GM20431 (cell line): ENCODE data around the gene MCTP2.

Experiments used
- in situ Hi-C: fragments of 300-500 bp; cut with MseI, MboI; formaldehyde crosslinking; loops from one replicate; pipeline ENCODE4 v1.15.0; 2020; ENCODE audit warnings: low sequenced_read_pairs; ENCODE audit not compliant: unreplicated experiment

MCTP2 gene

DNA sequence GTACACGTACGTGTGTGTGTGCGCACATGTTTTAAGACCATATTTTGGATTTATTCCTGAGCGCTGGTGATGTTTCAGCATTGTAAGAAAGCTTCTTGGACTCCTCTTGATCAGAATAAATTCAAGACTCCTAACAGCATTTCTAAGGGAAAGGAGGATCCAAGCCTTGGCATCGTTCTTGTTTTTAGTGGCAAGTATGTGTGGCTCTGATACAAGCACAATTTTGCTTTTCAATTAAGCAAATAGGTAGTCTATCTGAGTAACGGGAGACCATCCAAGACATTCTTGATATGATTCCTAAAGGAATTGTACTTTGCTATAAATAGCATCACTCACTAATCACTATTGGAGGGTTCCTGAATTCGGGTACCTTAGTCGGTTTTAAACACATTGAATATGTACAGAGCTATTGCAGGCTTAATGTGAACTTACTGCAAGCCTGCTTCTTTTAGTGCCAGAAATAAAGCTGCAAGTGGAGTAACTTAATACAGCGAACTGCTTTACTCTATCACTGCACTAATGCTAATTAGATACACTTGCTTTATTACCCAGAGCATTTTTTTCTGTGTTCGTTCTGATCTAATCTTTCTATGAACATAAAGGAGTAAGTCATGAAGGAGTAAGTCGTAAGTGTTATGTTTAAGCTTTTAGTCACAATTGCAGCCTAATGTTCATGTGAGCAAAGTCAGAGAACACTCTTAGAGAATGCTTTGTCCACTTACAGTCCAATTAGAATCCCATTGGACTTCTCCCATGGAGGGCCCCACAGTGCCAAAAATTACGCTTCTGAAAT is 186.3 kb downstream of the MCTP2 start:
- in situ Hi-C loops, result no loop called here

- in situ Hi-C loops, result no loop called here
Observed at GRCh38 chr15:94421706-94422105, 190.3 kb downstream of the MCTP2 start.

GRCh38 chr15:94432279-94432678 is 200.9 kb downstream of the MCTP2 start:
- in situ Hi-C loops, result no loop called here

GRCh38 chr15:94439158-94439557 is 207.8 kb downstream of the MCTP2 start:
- in situ Hi-C loops, result no loop called here

GRCh38 chr15:94441760-94442159 is 210.4 kb downstream of the MCTP2 start:
- in situ Hi-C loops, result no loop called here

DNA sequence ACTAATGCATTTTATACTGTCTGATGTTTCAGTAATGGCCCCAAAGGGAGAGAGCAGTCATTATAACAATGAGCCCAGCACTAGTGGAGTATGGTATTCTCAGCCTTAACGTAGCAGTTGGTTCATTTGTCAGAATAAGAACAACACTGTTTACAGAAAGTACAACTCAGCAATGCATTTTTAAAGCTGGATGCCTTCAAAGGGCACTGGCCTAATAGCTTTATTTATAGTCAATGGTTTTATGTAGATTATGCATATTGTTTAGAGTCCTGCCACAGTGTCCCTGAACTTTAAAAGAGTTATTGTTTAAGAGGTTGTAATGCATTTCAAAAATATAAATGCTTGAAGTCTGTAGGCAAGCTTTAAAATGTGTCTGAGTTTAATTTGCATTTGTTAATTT is 211.1 kb downstream of the MCTP2 start:
- in situ Hi-C loops, result no loop called here

GRCh38 chr15:94443186-94443585 is 211.8 kb downstream of the MCTP2 start:
- in situ Hi-C loops, result no loop called here

- in situ Hi-C loops, result no loop called here
Observed at GRCh38 chr15:94445566-94446160, 214.3 kb downstream of the MCTP2 start.

DNA sequence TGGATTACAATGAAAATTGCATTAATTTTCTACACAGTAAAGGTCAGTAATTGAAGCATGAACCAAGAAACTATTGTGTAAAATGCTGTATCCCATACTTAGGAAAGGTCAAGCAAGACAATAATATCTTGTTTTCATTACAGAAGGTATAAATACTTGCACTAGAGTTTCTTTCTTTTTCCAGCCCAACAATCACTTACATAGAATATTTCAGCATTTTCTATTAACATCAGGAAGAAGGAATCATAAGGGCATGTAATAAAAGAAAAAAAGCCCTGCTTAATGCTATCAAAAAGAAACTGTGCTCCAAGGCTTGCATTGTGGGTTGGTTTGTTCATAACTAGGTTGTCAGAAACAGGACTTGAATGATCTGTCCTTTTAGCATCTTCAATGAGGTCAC is 215.1 kb downstream of the MCTP2 start:
- in situ Hi-C loops, result no loop called here

DNA sequence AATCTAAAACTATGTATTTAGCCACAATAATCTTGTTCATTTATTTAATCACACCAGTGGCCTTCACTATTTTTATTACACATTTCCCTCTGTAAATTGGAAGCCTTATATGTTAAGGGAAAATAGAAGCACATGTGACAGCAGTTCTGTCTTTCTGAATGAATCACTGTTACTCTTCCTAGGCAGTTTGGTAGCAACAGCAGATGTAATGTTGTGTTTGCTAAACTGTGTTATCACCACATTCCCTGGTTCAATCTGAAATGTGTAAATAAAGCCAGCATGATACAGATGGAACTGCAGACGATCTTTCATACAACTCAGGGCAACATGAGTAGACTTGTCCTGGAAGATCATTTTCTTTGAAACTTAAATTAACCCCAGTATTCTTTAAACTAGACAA is 220.1 kb downstream of the MCTP2 start:
- in situ Hi-C loops, result no loop called here

- in situ Hi-C loops, result no loop called here
Observed at GRCh38 chr15:94453227-94453988, 222.0 kb downstream of the MCTP2 start.

DNA sequence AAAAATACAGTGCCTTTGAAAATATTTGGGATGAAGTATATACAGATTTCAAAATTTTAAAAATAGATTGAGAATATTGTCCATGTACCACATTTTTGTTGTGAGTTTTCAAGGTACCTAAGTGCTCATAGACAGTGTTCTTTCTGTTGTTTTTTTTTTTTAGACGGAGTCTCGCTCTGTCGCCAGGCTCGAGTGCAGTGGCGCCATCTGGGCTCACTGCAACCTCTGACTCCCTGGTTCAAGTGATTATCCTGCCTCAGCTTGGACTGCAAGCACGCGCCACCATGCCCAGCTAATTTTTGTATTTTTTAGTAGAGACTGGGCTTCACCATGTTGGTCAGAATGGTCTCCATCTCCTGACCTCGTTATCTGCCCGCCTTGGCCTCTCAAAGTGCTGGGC is 223.9 kb downstream of the MCTP2 start:
- in situ Hi-C loops, result no loop called here

DNA sequence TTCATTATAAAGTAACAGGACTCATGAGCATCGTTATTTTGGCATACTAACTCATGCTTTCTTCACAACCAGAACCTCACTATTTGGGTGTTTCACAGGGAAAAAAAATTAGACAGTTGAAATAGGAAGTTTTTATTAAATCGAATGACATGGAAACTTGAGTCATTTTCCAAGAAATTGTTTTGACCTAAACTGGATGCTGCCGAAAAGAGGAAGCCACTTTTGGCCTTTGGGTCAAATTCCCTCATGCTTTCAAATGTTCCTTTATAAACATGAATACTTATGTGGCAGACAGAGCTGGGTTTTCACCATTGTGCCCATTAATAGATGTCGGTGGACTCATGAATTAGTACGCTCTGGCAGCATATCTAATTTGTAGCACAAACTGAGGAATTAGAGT is 224.9 kb downstream of the MCTP2 start:
- in situ Hi-C loops, result no loop called here

GRCh38 chr15:94457661-94458060 is 226.3 kb downstream of the MCTP2 start:
- in situ Hi-C loops, result no loop called here

DNA sequence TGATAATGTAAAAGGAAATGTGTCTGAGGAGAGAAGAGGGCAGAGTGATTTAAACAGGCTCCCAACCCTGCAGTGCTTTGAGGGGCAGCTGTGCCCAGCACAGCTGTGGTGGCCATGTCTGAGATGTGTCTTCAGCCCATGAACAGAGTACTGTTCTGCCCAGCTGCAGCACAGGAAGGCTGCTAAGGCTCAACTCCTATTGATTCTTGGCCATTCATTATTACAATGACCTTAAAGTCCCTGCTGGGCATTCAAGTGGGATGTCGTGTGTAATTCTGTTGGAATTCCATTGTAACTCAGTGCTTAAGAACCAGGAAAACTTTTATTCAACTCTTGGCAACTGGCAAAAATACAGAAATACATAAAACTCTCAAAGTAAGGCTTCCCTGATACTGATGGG is 229.3 kb downstream of the MCTP2 start:
- in situ Hi-C loops, result no loop called here

GRCh38 chr15:94467034-94467433 is 235.7 kb downstream of the MCTP2 start:
- in situ Hi-C loops, result no loop called here

GRCh38 chr15:94470492-94470891 is 239.1 kb downstream of the MCTP2 start:
- in situ Hi-C loops, result no loop called here

DNA sequence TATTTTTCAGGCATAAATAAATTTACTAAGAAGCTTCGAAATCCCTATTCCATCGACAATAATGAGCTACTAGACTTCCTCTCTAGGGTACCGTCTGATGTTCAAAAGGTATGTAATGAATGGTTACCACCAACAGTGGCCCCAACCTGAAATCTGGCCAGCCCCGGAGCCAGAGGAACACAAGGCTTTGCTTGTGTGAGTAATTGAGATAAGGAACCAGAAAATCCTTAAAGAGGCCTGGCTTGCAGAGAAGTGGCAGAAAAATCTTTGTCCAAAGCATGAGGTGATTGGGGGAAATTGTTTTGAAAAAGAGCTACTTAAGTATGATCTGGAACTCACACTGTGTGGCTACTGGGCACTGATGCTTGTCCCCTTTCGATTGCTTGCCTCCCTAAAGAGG is 245.3 kb downstream of the MCTP2 start:
- in situ Hi-C loops, result no loop called here

DNA sequence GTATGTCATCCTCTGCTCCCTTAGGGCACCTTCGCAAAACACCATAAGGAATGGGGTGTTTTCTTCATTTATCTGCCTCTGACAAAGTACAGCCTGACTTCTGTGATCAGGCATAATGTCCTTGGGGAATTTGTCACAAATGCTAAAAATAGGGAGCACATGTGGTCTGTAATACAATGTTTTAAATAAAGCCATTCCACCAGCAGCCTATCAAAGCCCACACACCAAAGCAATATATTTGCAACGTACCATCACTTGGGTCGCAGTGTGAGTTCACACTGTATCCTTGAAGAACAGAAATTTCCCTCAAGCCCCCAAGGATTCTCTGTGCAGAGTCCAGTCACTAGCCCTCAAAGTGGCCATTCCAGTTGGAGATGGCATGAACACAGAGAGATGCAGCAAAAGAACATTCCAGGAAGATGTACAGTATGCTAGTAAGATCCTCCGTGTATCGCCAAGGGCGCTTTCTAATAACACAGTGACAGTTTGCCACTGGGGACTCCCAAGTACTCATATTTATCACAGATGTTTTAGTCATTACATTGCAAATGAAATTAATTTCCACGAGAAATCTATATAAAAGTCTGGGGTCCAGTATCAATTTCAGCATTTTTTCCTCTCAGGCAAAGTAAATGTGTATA is 246.7 kb downstream of the MCTP2 start:
- in situ Hi-C loops, result no loop called here

GRCh38 chr15:94478763-94479162 is 247.4 kb downstream of the MCTP2 start:
- in situ Hi-C loops, result no loop called here
